Measurements from ENCODE around the gene ACTN1. TPM values are rescaled to one million over a fixed set of nuclear protein-coding genes. Genes with fewer than 3 reads are reported as not detected.
"Not testable (repeated sequence)": the region's sequence is repeated elsewhere in the genome, so short reads cannot be mapped to it uniquely, and the experiment has no call there.

Gene ACTN1
- total and polyA plus RNA-seq, 2 experiments from 2014 or later = 121 to 280 TPM

DNA sequence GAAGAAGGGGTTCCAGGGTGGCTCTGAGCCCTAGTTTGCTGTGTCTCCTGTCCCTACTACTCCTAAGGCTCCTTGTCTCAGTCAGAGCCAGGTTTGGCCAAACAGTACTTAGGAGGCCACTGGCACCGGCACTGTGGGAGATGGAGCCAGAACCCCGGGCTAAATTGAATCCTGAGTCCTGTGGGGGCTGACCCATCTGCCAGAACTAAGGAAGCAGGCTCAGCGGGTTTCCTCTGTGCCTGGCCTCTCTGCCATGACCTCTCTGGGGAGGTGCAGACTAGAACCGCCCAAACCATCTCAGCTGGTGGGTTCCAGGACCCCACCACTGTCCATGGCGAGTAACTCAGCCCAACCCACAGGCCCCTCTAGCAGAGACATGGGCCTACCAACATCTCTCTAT lies 5.5 kb downstream of the ACTN1 start:
- Mint-ChIP-seq H3K4me1 (peaks cover 71% of the 10 kb centered on the region), H3K9me3 (no peaks in the 10 kb centered on the region), H3K27ac (no peak overlapping the region), H3K4me3 (no peak overlapping the region), H3K36me3 (ENCODE audit: low read depth) (peaks cover 59% of the 10 kb centered on the region), H3K27me3 (ENCODE audit: insufficient read depth, low read depth, poor library complexity) (peaks cover 6% of the 10 kb centered on the region)
- H3K27ac ChIP-seq (ENCODE audit: low read depth) = no peak overlapping the region
- peaks cover 18% of the 10 kb centered on the region; the same call in 1 of the 2 replicates for H3F3A ChIP-seq (replicated peaks; ENCODE audit: low read depth)
- 0 out of 2 replicates have a peak, but pooled peaks cover 3% of the 10 kb centered on the region for H3K36me3 ChIP-seq (ENCODE audit: insufficient read depth)
- no peaks in the 10 kb centered on the region for H3K9me2 ChIP-seq (ENCODE audit: insufficient read depth)
- no peaks in the 10 kb centered on the region for H3K27me3 ChIP-seq (ENCODE audit: insufficient read depth)
- peaks cover 73% of the 10 kb centered on the region for H4K20me1 ChIP-seq (replicated peaks; ENCODE audit: insufficient read depth)
- ATAC-seq (no peak), DNase-seq (ENCODE audit: low spot score) (no peak)
- TF ChIP-seq, protein P1, sequence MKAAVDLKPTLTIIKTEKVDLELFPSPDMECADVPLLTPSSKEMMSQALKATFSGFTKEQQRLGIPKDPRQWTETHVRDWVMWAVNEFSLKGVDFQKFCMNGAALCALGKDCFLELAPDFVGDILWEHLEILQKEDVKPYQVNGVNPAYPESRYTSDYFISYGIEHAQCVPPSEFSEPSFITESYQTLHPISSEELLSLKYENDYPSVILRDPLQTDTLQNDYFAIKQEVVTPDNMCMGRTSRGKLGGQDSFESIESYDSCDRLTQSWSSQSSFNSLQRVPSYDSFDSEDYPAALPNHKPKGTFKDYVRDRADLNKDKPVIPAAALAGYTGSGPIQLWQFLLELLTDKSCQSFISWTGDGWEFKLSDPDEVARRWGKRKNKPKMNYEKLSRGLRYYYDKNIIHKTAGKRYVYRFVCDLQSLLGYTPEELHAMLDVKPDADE (IDR thresholded peaks at IDR 0.05) = no peak
- TF ChIP-seq, protein P2, sequence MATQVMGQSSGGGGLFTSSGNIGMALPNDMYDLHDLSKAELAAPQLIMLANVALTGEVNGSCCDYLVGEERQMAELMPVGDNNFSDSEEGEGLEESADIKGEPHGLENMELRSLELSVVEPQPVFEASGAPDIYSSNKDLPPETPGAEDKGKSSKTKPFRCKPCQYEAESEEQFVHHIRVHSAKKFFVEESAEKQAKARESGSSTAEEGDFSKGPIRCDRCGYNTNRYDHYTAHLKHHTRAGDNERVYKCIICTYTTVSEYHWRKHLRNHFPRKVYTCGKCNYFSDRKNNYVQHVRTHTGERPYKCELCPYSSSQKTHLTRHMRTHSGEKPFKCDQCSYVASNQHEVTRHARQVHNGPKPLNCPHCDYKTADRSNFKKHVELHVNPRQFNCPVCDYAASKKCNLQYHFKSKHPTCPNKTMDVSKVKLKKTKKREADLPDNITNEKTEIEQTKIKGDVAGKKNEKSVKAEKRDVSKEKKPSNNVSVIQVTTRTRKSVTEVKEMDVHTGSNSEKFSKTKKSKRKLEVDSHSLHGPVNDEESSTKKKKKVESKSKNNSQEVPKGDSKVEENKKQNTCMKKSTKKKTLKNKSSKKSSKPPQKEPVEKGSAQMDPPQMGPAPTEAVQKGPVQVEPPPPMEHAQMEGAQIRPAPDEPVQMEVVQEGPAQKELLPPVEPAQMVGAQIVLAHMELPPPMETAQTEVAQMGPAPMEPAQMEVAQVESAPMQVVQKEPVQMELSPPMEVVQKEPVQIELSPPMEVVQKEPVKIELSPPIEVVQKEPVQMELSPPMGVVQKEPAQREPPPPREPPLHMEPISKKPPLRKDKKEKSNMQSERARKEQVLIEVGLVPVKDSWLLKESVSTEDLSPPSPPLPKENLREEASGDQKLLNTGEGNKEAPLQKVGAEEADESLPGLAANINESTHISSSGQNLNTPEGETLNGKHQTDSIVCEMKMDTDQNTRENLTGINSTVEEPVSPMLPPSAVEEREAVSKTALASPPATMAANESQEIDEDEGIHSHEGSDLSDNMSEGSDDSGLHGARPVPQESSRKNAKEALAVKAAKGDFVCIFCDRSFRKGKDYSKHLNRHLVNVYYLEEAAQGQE (IDR thresholded peaks at IDR 0.05; ENCODE audit: unreplicated experiment) = no peak
- TF ChIP-seq ZNF114 (CRISPR knock-in tag; IDR thresholded peaks at IDR 0.05) (no peak), EZH2phosphoT487 (IDR thresholded peaks at IDR 0.05; ENCODE audit: unreplicated experiment) (no peak), NANOG (IDR thresholded peaks at IDR 0.05; ENCODE audit: borderline replicate concordance) (no peak), EZH2 (IDR thresholded peaks at IDR 0.05; ENCODE audit: low read depth, unreplicated experiment) (no peak), STAT1 (IDR thresholded peaks at IDR 0.05; ENCODE audit: unreplicated experiment) (no peak), POLR2AphosphoS5 (IDR thresholded peaks at IDR 0.05; ENCODE audit: low read depth) (no peak), CREB1 (CRISPR knock-in tag; IDR thresholded peaks at IDR 0.05; ENCODE audit: low read depth) (no peak)
- TF ChIP-seq, protein P3, sequence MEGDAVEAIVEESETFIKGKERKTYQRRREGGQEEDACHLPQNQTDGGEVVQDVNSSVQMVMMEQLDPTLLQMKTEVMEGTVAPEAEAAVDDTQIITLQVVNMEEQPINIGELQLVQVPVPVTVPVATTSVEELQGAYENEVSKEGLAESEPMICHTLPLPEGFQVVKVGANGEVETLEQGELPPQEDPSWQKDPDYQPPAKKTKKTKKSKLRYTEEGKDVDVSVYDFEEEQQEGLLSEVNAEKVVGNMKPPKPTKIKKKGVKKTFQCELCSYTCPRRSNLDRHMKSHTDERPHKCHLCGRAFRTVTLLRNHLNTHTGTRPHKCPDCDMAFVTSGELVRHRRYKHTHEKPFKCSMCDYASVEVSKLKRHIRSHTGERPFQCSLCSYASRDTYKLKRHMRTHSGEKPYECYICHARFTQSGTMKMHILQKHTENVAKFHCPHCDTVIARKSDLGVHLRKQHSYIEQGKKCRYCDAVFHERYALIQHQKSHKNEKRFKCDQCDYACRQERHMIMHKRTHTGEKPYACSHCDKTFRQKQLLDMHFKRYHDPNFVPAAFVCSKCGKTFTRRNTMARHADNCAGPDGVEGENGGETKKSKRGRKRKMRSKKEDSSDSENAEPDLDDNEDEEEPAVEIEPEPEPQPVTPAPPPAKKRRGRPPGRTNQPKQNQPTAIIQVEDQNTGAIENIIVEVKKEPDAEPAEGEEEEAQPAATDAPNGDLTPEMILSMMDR (conservative IDR thresholded peaks at IDR 0.05; ENCODE audit: low read depth in 2 of 2) = no peak
- H3K4me1 ChIP-seq (ENCODE audit: insufficient read depth) = peaks cover 54% of the 10 kb centered on the region
- no peak overlapping the region for H3K4me2 ChIP-seq
- H2AFZ ChIP-seq = no peak overlapping the region
- peaks cover 98% of the 10 kb centered on the region for H3K79me2 ChIP-seq (replicated peaks; ENCODE audit: insufficient read depth)
- no peak overlapping the region for H3K4me3 ChIP-seq

DNA sequence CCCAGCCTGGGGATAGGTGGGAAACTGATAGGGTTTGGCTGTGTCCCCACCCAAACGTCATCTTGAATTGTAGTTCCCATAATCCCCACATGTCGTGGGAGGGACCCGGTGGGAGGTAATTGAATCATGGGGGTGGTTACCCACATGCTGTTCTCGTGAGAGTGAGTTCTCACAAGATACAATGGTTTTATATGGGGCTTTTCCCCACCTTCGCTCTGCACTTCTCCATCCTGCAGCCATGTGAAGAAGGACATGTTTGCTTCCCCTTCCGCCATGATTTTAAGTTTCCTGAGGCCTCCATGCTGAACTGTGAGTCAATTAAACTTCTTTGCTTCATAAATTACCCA lies 5.9 kb downstream of the ACTN1 start:
- H3K27me3 Mint-ChIP-seq (ENCODE audit: insufficient read depth, low read depth, poor library complexity); H3K27me3 ChIP-seq (ENCODE audit: insufficient read depth); H3K9me3 Mint-ChIP-seq; H3K4me2 ChIP-seq; DNase-seq (ENCODE audit: low spot score); H3K27ac ChIP-seq (ENCODE audit: low read depth); H3K27ac Mint-ChIP-seq; H2AFZ ChIP-seq; H3K9me2 ChIP-seq (ENCODE audit: insufficient read depth); H3K36me3 ChIP-seq (ENCODE audit: insufficient read depth); H3K4me3 ChIP-seq; H3K4me3 Mint-ChIP-seq; ATAC-seq: not testable (repeated sequence)
- Histone ChIP-seq H4K20me1 (replicated peaks; ENCODE audit: insufficient read depth) (peaks cover 76% of the 10 kb centered on the region), H3K79me2 (replicated peaks; ENCODE audit: insufficient read depth) (peaks cover 100% of the 10 kb centered on the region), H3F3A (replicated peaks; ENCODE audit: low read depth) (peaks cover 16% of the 10 kb centered on the region; the same call in 1 of the 2 replicates), H3K4me1 (ENCODE audit: insufficient read depth) (peaks cover 58% of the 10 kb centered on the region)
- H3K4me1 Mint-ChIP-seq = peaks cover 74% of the 10 kb centered on the region
- peaks cover 59% of the 10 kb centered on the region for H3K36me3 Mint-ChIP-seq (ENCODE audit: low read depth)
